HPDE6-E6E7 (cell line): ENCODE measurements around the gene PDE9A.
A peak's percentile ranks its signal among the peaks of the same experiment; 100 is the strongest.

Source experiments
- DNase-seq: peaks from one replicate; pipeline ENCODE4 v3.0.0; 2011; ENCODE audit warnings: missing footprints; ENCODE audit errors: extremely low spot score

PDE9A gene

DNA sequence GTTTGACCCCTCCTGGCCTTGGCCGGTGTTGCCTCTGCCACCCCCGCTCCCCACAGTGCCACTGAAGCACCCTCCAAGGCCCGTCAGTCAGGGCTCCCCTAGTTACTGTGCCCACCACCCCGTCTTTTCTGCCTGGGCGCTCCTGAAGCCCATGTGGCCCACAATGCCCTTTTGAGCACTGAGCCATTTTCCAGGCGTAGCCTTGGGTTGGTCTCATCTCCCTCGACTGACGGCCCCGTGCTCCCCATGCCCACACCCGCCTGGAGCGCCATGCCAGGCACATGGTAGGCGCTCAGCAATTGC is 118.0 kb downstream of the PDE9A start:
- no peak for DNase-seq

DNA sequence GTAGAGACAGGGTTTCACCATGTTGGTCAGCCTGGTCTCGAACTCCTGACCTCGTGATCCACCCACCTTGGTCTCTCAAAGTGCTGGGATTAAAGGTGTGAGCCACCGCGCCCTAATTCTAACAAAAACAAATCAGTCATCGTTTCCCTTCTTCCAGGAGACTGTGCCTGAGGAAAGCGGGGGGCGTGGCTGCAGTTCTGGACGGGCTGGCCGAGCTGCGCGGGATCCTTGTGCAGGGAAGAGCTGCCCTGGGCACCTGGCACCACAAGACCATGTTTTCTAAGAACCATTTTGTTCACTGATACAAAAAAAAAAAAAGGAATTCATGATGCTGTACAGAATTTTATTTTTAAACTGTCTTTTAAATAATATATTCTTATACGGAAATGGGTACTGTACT is 121.7 kb downstream of the PDE9A start:
- no peak for DNase-seq

DNA sequence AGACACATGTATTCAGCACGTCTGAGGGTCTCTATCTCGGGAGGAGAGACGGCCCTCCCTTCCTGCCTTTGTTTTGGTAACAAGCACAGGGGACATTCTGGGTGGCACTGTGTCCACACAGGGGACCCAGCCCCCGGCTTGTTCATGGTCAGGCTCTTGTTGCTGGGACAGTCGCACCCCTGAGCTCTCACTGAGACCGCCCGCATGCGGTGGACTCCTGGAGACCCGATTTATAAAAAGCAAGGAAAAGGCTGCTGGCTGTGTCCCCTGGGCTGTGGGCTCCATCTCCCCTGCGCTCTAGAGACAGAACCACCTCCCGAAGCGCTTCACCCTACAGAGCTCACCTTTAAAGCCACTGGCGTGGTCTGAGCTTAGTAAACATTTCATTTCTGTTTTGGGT is 122.5 kb downstream of the PDE9A start:
- no peak for DNase-seq

DNA sequence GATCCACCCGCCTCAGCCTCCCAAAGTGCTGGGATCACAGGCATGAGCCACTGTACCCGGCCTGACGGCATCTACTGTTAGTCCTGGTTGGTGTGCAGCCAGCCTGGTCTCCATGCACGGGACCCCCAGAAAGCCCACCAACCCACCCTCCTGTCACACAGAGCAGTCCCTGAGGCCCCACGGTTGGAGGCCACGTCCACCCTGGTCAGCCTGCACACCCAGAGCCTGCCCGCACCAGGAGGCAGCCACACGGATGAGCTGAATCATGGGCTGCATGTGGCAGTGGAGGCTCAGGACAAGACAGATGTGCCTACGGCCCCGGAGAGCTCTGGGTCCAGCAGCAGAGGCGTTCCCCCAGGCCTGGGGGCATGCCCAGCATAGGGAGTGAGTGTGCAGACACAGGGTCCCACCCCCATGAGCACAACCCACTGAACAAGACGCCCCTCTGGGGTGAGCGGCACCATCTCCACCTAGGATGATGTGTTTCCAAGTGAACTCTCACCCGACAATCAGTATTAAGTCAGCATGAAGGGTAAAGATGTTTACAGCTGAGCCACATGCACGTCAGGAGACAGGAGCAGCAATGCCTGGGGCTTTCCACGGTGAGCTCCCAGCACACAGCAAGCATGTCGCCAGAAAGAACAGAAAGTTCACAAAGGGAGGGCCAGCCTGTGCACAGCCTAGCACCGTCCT is 123.8 kb downstream of the PDE9A start:
- DNase-seq, result no peak

DNA sequence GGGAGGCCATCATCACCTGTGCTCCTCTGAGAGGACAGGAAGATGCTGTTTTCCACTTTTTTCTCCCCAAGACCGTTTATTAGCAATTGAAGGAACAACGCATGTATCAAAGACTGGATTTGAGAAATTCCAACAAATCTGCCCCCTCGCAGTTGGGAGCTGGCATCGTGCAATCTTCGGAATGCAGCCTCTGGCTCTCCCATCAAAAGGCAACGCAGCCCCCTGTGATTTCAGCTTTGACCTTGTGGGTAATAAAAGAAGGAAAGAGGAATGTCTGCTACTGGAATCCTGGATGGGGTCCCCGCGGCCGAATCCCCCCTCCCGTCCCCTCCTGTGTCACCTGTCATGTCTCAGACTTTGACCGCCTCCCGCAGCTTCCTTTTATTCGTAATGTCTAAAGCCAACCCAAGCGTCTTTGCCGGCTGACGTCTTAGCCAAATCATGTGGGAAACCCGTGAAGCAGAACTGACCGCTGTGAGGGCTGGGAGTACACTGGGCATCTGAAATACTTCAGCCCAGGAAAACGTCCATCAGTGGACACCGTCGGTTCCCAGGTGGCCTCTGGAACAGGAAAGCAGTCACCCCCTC is 124.4 kb downstream of the PDE9A start:
- DNase-seq, result no peak

DNA sequence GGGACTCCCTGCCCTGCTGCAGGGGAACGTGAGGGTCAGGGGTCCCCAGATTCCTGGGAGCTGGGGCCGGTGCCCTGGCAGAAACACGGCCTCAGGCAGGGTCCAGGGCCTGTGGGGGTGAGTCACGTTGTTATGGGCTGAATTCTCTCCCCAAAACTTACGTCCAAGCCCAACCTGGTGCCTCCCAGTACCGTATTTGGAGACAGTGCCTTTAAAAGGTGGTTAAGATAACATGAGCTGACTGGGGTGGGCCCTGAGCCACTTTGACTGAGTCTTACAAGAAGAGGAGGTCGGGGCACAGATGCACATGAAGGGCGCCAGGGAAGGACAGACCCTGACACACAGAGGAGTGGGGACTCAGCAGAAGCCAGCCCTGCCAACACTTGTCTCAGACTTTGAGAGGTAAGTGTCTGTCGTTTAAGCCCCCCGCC is 126.0 kb downstream of the PDE9A start:
- DNase-seq, result no peak

DNA sequence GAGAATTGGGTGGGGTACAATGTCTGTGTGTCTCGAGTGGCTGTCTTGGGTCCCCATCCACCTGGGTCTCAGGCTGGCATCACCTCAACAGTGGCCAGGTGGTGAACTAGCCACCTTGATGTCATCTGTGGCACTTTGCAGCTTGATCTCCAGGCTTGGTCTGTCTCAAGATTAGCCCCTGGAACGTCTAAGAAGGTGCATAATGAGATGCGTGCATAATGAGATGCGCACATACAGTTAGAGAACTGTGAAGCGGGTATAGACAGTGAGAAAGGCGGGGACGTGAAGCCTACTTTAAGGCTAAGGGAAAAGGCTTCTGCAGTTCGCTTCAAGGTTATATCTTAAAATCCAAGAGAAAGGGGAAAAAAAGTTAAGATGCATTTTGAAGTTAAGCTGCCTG is 127.2 kb downstream of the PDE9A start:
- no peak for DNase-seq

DNA sequence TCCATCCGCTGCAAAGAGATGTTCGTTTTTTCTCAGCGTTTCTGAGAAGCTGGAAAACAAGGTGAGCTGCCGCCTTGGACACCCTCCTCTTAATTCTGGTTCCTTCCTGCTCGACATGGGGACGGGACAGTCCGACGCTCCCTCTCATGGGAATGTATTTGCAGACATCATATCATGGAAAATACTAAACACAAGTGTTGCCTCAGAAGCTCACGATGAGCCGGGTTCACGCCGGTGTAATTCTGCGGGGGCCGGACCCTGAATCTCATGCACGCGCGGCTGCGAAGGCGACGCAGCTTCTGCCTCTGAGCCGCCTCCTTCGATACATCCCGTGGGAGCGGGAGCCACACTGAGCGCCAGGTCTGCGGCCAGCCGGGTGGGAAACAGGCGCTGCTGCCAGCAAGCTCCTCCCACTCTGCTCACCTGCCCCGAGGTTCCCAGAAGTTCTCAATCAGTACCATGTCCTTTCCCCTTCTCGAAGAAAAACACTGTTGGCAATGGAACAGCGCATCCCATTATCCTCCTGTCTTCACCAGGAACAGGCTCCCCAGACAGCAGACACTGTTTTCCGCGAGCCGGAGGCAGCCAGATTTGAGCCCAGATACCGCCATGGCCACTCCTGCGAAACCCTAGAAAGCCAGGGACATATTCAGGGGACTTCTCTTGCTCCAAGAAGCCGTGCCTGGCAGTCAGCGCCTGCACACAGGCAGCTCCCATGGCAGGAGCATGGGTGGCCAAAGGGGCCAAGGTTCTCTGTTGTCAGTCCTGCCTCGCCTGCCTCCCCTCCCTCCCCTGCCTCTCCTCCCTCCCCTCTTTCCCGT is 127.9 kb downstream of the PDE9A start:
- no peak for DNase-seq

DNA sequence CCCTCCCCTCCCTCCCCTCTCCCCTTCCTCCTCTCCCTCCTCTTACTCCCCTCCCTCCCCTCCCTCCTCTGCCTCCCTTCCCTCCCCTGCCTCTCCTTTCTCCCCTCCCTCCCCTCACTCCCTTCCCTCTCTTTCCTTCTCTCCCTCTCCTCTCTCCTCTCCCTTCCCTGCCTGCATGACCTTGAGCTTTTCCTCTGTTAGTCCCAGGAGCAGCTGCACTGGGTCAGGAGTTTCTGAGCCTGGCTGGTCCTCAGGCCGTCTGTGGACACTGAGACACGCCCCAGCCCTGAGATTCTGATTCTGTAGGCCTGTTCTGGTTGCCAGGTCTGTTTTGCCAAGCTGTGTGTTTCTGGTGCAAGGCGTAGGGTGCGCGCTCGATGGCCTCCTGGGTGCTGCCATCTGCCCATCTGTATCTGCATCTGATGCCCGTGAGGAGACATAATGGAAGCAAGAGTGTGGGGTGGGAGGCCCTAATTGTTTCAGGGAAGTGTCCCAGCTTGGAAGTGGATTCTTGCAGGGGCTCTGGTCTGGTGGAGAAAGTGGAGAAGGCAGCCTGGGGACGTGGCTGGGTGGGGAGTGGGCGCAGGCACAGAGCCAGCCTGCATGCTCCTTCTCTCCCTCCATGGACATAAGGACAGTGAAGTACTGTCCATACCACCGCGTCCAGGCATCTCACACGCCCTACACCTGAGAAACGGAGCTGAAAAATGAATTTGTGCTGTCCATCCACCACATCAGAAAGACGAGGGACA is 128.7 kb downstream of the PDE9A start:
- no peak for DNase-seq

DNA sequence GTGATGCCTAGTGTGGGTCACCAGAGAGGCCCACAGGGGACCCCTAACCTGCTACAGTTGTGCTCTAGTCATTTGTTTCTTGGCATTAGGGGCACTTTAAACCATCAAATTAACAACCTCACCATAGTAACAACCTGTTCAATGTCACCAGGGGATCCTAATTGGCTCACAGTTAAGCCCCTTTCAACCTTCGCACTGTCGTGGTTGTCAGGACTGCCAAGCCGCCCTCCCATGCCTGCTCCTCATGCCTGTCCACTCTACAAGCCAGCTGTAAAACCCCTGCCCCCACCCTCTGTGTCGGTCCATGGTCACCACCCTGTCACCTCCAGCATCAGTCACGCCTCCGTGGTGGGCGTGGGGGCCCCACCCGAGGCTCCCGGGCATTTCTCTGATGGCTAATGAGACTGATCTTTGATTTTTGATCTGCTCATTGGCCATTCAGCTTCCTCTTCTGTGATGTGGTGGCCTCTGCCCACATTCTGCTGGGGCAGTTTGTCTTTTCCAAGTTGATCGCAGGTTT is 129.4 kb downstream of the PDE9A start:
- no peak for DNase-seq

DNA sequence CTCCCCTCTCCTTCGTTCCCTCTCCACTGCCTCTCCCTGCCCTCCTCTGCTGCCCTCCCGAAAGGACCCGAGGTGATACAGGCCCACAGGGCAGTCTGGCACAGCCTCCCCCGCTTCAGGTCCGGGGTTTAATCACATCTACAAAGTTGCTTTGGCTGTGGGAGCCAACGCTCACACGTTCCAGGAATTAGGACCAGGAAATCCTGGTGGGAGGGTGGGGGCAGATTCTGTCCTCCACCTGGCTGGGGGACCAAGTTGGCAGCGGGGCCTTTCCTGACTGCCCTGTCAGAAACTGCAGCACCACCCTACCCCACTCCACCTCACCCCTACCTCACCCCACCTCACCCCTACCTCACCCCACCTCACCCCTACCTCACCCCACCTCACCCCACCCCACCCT is 130.9 kb downstream of the PDE9A start:
- no peak for DNase-seq

DNA sequence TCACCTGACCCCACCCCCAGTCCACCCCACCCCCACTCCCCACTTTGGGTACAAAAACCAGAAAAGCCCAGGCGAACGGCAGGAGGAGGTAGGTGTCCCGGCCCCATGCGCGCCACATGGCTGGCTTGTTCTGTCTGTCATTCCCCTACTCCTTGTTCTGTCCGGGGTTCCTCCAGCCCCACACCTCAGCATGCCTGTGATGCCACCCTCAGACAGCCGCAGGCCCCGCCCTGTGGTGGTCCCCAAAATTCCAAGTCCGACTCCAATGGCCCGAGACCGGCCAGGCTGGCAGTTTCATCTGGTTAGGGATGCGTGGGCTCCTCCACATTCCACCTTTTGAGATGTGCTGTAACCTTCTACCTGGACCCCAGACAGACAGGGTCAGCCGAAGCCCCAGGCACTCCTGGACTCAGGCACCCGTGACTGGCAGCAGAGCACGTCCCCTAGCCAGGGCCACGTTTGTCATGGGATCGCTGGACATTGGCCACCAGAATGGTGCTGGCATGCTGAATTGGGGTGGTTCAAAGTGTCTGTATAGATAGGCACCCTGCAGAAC is 131.6 kb downstream of the PDE9A start:
- no peak for DNase-seq

DNA sequence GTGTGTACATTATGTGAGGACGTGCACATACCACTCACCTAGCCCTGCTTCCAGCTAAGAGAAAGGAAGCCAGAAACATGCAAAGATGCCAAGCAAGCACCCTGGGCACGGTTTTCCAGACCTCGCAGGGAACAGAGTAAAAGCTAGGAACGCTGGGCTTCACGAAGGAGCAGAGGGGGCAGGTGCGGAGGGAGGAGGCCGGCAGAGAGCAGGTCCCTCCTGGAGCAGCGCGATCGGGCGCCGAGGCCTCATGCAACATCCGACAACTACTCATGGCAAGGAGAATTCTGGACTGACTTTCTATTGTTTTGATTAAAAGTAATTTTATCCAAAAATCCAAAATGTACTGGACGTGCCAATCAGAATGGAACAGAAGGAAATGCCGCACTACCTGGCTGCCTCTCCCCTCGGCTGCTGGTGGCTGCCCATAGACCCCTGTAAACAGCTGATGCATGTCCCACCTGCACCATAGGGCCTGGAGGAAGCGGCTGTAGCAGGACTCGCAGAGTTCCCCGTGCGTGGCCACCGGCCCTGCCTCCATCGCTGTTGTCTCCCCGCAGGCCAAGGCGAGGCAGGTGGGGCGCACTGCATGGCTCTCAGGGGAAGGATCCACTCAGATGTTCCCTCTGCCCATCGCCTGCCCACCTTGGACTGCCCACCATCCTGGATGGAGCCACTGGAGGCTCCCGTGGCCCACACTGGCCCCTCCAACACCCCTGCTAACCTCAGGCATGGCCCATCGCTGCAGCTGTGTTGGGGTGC is 132.4 kb downstream of the PDE9A start:
- no peak for DNase-seq

DNA sequence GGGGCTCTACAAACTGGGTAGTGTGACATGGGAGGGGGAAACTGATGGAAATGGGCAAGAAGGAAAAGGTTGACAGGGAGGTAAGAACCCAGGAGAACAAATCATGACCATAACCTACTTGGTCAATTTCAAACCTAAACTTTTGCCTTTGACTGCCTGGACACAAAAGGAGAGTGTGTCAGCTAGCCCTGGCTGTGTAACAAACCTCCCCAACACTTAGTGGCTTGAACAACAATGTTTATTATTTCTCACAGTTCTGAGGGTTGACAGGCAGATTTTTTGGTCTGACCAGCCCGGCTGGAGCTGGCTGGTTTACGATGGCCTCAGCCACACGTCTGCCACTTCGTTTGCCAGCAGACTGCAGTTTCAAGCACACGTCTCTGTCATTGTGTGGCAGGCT is 133.5 kb downstream of the PDE9A start:
- no peak for DNase-seq

DNA sequence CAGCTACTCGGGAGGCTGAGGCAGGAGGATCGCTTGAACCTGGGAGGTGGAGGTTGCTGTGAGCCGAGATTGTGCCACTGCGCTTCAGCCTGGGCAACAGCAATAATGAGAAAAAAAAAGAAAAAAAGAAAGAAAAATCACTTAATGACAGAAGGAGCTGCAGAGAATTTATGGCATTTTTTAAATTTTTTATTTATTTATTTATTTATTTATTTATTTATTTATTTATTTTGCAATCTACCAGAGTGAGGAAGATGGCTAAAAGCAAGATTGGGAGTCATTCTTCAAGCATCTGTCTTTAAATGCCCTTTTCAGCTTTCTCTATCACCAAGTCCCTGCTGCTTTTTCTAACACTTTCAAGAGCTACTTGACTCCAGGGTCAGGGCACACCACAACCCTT is 134.2 kb downstream of the PDE9A start:
- DNase-seq, result no peak

DNA sequence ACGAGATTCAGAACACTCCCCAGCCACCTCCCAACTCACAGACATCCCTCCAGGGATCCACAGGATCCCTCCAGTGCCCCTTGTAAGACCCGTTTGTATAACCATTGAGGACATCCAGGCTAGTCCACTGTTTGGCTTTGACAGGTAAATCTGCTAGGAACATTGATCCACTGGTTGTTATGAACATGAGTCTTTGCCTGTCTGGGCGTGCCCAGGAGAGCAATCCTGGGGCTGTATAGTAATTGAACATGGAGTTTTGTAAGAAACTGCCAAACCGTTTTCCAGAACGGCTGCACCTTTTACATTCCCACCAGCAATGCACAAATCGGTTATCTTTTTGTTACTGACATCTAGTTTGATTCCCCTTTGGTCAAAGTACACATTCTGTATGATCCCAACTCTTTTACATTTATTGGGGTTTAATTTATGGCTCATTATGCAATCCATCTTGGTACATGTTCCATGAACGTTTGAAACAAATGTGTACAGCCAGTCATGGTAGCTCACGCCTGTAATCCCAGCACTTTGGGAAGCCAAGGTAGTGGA is 137.2 kb downstream of the PDE9A start:
- peak; percentile 47 for DNase-seq

DNA sequence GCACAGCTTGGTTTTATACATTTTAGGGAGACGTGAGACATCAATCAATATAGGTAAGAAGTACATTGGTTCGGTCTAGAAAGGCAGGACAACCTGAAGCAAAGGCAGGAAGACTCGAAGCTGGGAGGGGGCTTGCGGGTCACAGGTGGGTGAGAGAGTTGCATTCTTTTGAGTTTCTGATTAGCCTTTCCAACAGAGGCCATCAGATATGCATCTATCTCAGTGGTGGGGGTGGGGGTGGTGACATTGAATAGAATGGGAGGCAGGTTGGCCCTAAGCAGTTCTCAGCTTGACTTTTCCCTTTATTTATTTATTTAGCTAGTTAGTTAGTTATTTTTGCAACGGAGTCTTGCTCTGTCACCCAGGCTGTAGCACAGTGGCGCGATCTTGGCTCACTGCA is 140.4 kb downstream of the PDE9A start:
- DNase-seq, result no peak

DNA sequence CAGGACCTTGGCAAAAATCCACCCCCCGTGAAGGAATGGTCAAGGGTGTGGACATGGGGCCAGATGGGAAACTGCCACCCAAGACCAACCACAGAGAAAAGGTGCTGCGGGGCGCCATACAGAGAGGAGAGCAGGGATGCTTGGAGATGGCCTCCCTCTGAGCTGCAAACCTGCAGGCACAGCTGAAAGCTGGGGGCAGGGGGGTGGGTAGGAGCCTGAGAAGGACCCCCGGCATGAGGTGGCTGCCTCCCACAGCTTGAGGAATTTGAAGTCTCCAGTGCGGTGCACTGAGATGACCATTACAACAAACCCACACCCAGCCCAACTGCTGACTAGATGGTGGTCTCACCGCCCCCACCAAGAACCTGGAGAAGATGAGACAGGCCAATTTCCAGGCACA is 141.1 kb downstream of the PDE9A start:
- DNase-seq, result no peak

DNA sequence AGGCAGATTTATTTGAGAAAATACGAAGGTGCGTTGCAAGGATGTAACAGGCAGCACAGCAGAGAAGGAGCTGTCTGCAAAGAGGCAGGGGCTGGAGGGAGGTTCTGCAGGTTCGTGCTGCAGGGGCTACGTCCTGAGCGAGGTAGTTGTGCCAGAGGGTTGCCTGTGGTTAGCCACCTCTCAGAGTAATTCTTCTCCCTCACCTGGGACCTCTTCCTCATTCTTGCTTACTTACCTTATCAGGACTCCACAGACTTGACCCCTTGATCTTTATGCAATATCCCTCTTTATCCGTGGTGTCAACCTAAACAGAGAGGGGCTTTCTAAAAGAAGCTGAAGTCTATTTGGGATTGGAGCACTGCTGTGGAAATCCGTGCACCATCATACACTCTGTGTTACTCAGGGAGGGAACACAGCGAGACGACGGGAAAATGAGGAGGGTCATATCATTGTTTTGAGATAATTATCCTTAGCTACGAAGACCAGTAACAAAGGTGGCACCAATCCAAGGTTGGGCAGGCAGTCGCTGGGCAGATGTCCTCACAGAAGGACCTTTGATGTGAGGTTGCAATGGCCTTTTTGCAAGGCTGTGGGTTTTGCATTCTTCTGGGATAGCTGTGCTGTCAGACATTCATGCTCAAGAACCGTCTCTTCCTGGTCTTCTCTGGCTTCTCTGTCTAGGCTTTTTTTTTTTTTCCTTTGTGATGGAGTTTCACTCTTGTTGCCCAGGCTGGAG is 143.1 kb downstream of the PDE9A start:
- no peak for DNase-seq

DNA sequence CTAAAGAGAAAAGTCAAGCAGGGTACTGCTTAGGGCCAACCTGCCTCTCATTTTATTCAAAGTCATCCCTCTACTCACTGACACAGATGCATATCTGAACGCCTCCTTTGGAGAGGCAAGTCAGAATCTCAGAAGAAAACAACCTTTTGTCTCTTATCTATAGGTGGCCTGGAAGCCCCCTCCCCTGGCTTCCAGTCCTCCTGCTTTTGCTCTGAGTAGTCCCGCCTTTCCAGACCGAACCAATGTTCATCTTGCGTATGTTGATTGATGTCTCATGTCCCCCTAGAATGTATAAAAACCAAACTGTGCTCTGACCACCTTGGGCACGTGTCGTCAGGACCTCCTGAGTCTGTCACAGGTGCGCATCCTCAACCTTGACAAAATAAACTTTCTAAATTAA is 144.1 kb downstream of the PDE9A start:
- no peak for DNase-seq
